Kidney epithelial cell (primary cell): ENCODE data around the gene USP1. TPM values are rescaled to one million over a fixed set of nuclear protein-coding genes. Genes with fewer than 3 reads are reported as not detected.

Source experiments
- DNase-seq: peaks from one replicate; pipeline ENCODE4 v3.0.0-alpha.2; 2010; ENCODE audit warnings: low read depth
- H3K27me3 ChIP-seq: 2 replicates; pipeline ENCODE4 v1.6.0; 2011; ENCODE audit warnings: low read length; ENCODE audit not compliant: control insufficient read depth, insufficient read depth
- H3K36me3 ChIP-seq: 2 replicates; pipeline ENCODE4 v1.5.1; 2011; ENCODE audit warnings: low read length; ENCODE audit not compliant: control insufficient read depth, insufficient read depth
- H3K4me3 ChIP-seq: 2 replicates; pipeline ENCODE4 v1.5.1; 2011; ENCODE audit warnings: low read depth, mild to moderate bottlenecking, control low read depth, low read length
- total RNA-seq: library from RNA; depleted of rRNA; stranded (reverse); fragments of >200 nt; gene quantifications from 2 replicates; pipeline ENCODE4 v1.2.3, GENCODE V29; 2015
- TF ChIP-seq, protein P1 (sequence below): IDR thresholded peaks from 2 replicates; pipeline ENCODE4 v1.5.1; 2011; ENCODE audit warnings: mild to moderate bottlenecking, moderate library complexity, low read length, control low read depth, inconsistent platforms; ENCODE audit not compliant: insufficient read depth, poor library complexity, severe bottlenecking

The USP1 gene
- total RNA-seq, 1 donor from 2014 or later = 26.4 TPM

DNA sequence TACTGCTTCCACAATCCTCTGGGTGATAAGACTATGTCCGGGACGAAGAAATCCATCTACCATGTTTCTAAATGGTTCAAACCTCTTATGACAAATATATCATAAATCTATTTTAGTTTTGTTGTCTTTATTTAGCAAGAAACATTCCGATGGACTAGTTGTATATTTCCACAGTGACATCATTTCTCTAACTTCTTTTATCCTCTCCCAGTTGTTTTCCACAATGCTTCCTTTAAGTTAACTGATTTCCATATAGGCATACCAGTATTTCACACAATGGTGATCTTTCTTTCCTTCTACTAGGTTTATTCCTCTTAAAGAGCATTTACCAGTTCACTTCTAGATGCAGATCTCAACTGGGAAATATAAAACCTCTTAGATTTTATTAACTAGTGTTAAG lies 44.8 kb downstream of the USP1 start:
- DNase-seq = no peak
- Histone ChIP-seq H3K27me3 (no peaks in the 10 kb centered on the region), H3K4me3 (no peak overlapping the region), H3K36me3 (no peaks in the 10 kb centered on the region)
- TF ChIP-seq, protein P1, sequence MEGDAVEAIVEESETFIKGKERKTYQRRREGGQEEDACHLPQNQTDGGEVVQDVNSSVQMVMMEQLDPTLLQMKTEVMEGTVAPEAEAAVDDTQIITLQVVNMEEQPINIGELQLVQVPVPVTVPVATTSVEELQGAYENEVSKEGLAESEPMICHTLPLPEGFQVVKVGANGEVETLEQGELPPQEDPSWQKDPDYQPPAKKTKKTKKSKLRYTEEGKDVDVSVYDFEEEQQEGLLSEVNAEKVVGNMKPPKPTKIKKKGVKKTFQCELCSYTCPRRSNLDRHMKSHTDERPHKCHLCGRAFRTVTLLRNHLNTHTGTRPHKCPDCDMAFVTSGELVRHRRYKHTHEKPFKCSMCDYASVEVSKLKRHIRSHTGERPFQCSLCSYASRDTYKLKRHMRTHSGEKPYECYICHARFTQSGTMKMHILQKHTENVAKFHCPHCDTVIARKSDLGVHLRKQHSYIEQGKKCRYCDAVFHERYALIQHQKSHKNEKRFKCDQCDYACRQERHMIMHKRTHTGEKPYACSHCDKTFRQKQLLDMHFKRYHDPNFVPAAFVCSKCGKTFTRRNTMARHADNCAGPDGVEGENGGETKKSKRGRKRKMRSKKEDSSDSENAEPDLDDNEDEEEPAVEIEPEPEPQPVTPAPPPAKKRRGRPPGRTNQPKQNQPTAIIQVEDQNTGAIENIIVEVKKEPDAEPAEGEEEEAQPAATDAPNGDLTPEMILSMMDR = no peak

DNA sequence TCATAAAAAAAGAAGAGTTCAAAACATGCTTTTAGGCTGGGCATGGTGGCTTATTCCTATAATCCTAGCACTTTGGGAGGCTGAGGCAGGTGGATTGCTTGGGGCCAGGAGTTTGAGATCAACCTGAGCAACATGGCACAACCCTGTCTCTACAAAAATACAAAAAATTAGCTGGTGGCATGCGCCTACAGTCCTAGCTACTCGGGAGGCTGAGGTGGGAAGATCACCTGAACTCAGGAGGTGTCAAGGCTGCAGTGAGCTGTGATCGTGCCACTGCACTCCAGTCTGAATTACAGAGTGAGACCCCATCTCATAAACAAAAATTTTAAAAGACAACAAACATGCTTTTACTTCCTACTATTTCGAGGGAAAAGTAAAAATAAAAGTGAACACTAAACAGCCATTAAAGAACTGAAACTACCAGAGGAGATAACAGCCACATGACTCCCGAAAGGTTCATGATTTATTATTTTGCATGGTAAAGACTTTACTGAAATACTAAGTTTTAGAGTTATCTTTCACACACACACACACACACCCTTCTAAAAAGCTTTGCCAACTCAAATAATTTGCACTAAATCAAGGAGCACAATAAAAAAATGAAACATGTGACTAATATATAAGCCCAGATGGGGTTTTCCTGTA lies 48.1 kb downstream of the USP1 start:
- no peaks in the 10 kb centered on the region for H3K36me3 ChIP-seq
- no peak overlapping the region for H3K4me3 ChIP-seq
- no peak for DNase-seq
- no peaks in the 10 kb centered on the region for H3K27me3 ChIP-seq
- TF ChIP-seq, protein P1 = no peak

DNA sequence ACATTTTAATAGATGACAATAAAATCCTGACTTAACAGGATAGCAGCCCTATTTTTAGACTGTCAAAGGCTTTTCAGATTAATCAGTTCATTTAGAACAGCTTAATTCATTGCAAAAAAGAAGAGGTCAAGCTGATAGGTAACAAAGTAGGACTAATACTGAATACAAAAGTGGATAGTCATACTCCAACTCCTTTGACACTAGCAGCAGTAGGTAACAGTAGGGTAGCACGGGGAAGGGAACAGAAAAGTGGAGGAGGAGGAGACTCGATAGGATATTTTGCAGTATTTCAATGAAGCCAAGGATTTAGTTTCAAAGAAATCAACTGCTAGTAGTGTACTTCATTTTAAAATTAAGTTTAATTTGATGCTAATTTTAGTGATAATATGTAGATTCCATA lies 51.1 kb downstream of the USP1 start:
- TF ChIP-seq, protein P1 = no peak
- H3K36me3 ChIP-seq = no peaks in the 10 kb centered on the region
- no peak overlapping the region for H3K4me3 ChIP-seq
- DNase-seq = no peak
- no peaks in the 10 kb centered on the region for H3K27me3 ChIP-seq

DNA sequence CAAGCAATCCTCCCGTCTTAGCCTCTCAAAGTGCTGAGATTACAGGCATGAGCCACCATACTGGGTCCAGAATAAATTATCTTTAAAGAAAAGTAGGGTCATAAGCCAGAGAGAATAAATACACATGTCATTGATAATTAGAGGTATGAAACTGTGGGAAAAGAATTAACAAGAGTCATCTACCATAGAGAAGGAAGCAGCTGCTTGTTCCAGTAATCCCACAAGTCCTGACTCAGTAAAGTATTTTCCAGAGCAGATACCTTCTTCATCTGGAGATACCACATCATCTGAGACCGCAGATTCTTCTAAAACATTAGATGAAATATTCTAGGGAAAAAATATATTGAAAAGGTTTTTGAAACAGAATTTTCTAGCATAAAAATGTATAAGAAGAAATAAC lies 55.7 kb downstream of the USP1 start:
- Histone ChIP-seq H3K4me3 (no peak overlapping the region), H3K36me3 (no peaks in the 10 kb centered on the region), H3K27me3 (no peaks in the 10 kb centered on the region)
- TF ChIP-seq, protein P1 = no peak
- DNase-seq = no peak

DNA sequence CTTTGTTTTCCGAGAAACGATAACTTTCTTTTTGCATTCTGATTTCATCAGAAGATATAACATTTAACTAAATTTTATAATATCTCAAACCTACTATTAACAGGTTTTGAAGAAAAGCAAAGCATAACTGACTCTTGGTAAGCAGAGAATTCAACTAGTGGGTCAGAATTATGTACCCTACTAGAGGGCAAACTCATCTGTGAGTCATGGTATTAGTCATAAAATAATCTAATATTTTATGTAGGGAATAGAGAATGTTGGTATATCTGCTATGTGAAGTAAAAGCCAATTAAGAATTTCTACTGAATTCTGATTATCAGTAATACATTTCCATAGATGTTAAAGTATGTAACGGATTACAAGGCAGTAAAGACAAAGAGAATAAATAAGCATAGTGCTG lies 56.8 kb downstream of the USP1 start:
- no peaks in the 10 kb centered on the region for H3K27me3 ChIP-seq
- DNase-seq = no peak

More for the DNA sequence above, 56.8 kb downstream of the USP1 start:
- Histone ChIP-seq H3K4me3 (no peak overlapping the region), H3K36me3 (no peaks in the 10 kb centered on the region)
- TF ChIP-seq, protein P1 = no peak
